GM23338 (cell line): Measurements from ENCODE around the gene HLA-G. TPM values are rescaled to one million over a fixed set of nuclear protein-coding genes. Genes with fewer than 3 reads are reported as not detected.

Source experiments
- ATAC-seq: fragments of 200-7000 bp; cut with Tn5 transposase; 3 replicates; pipeline ENCODE4 v1.9.1; 2020
- DNase-seq: peaks from one replicate; pipeline ENCODE4 v3.0.0-alpha.2; 2015; ENCODE audit warnings: low spot score
- H2AFZ ChIP-seq: fragments of 200-600 bp; sonication (generic); 2 replicates; pipeline ENCODE4 v1.8.0; 2016; ENCODE audit warnings: antibody characterized with exemption, mild to moderate bottlenecking, moderate library complexity
- H3F3A ChIP-seq: fragments of 200-600 bp; sonication (generic); replicated peaks from 2 replicates; pipeline ENCODE4 v1.8.0; 2017; ENCODE audit warnings: antibody characterized with exemption, mixed run types, low read depth
- H3K27ac ChIP-seq: fragments of 200-600 bp; sonication (generic); 2 replicates; pipeline ENCODE4 v1.6.1; 2016; ENCODE audit warnings: low read depth
- H3K27me3 ChIP-seq: fragments of 200-600 bp; sonication (generic); 2 replicates; pipeline ENCODE4 v1.8.0; 2016; ENCODE audit warnings: mild to moderate bottlenecking, mixed run types, moderate library complexity; ENCODE audit not compliant: insufficient read depth
- H3K36me3 ChIP-seq: fragments of 200-600 bp; sonication (generic); 2 replicates; pipeline ENCODE4 v1.8.0; 2016; ENCODE audit warnings: mild to moderate bottlenecking; ENCODE audit not compliant: insufficient read depth
- H3K4me1 ChIP-seq: fragments of 200-600 bp; sonication (generic); 2 replicates; pipeline ENCODE4 v1.8.0; 2016; ENCODE audit warnings: mild to moderate bottlenecking, moderate library complexity; ENCODE audit not compliant: insufficient read depth
- H3K4me2 ChIP-seq: fragments of 200-600 bp; sonication (generic); 2 replicates; pipeline ENCODE4 v1.7.1; 2017; ENCODE audit warnings: mixed run types
- H3K4me3 ChIP-seq: fragments of 200-600 bp; sonication (generic); 2 replicates; pipeline ENCODE4 v1.6.1; 2016; ENCODE audit warnings: mixed run types
- H3K79me2 ChIP-seq: fragments of 200-600 bp; sonication (generic); replicated peaks from 2 replicates; pipeline ENCODE4 v1.8.0; 2017; ENCODE audit warnings: mild to moderate bottlenecking; ENCODE audit not compliant: insufficient read depth
- H3K9me2 ChIP-seq: fragments of 200-600 bp; sonication (generic); 2 replicates; pipeline ENCODE4 v1.8.0; 2017; ENCODE audit not compliant: insufficient read depth
- H4K20me1 ChIP-seq: fragments of 200-600 bp; sonication (generic); replicated peaks from 2 replicates; pipeline ENCODE4 v1.8.0; 2017; ENCODE audit warnings: mild to moderate bottlenecking; ENCODE audit not compliant: insufficient read depth
- H3K27ac Mint-ChIP-seq: 2 replicates; pipeline ENCODE4 v1.8.0; 2020; ENCODE audit warnings: inconsistent platforms, mild to moderate bottlenecking, moderate library complexity, mixed read lengths
- H3K27me3 Mint-ChIP-seq: 3 replicates; pipeline ENCODE4 v1.8.0; 2022; ENCODE audit warnings: low read depth, mild to moderate bottlenecking, moderate library complexity, mixed read lengths, inconsistent platforms; ENCODE audit not compliant: insufficient read depth, poor library complexity
- H3K36me3 Mint-ChIP-seq: 3 replicates; pipeline ENCODE4 v1.8.0; 2021; ENCODE audit warnings: low read depth, mild to moderate bottlenecking, inconsistent platforms, moderate library complexity, mixed read lengths
- H3K4me1 Mint-ChIP-seq: 3 replicates; pipeline ENCODE4 v1.8.0; 2020; ENCODE audit warnings: mild to moderate bottlenecking, inconsistent platforms, mixed read lengths
- H3K4me3 Mint-ChIP-seq: 3 replicates; pipeline ENCODE4 v1.8.0; 2021; ENCODE audit warnings: moderate library complexity, mild to moderate bottlenecking, inconsistent platforms, mixed read lengths
- H3K9me3 Mint-ChIP-seq: 3 replicates; pipeline ENCODE4 v1.8.0; 2020; ENCODE audit warnings: moderate library complexity, mild to moderate bottlenecking, inconsistent platforms, mixed read lengths
- EZH2 ChIP-seq: fragments of 200-600 bp; sonication (generic); IDR thresholded peaks from one replicate; pipeline ENCODE4 v1.8.0; 2017; ENCODE audit warnings: antibody characterized with exemption, mild to moderate bottlenecking, low read depth; ENCODE audit not compliant: unreplicated experiment
- EZH2phosphoT487 ChIP-seq: fragments of 200-600 bp; sonication (generic); IDR thresholded peaks from one replicate; pipeline ENCODE4 v1.8.1; 2018; ENCODE audit warnings: antibody characterized with exemption; ENCODE audit not compliant: unreplicated experiment
- JUNB ChIP-seq: IDR thresholded peaks from one replicate; pipeline ENCODE4 v1.6.1; 2016; ENCODE audit warnings: antibody characterized with exemption; ENCODE audit not compliant: unreplicated experiment
- NANOG ChIP-seq: IDR thresholded peaks from 2 replicates; pipeline ENCODE4 v1.6.1; 2016; ENCODE audit warnings: antibody characterized with exemption, borderline replicate concordance
- POLR2AphosphoS5 ChIP-seq: IDR thresholded peaks from 2 replicates; pipeline ENCODE4 v1.6.1; 2016; ENCODE audit warnings: antibody characterized with exemption, low read depth
- STAT1 ChIP-seq: IDR thresholded peaks from one replicate; pipeline ENCODE4 v1.6.1; 2016; ENCODE audit warnings: antibody characterized with exemption; ENCODE audit not compliant: unreplicated experiment
- ZNF331 ChIP-seq: fragments of 250-450 bp; sonication (Bioruptor Pico); IDR thresholded peaks from 2 replicates; pipeline ENCODE4 v1.5.0; 2020; ENCODE audit warnings: low read depth, mild to moderate bottlenecking, moderate library complexity
- polyA plus RNA-seq: library from polyadenylated mRNA; unstranded; fragments of >200 nt; fragmentation: Nextera tagmentation; extraction: Ambion mirVana; gene quantifications from 2 replicates; pipeline ENCODE4 v1.2.1, GENCODE V29; 2016
- total RNA-seq: library from RNA; depleted of rRNA; stranded (reverse); fragments of >200 nt; shearing (Covaris generic); gene quantifications from 2 replicates; pipeline ENCODE4 v1.2.3, GENCODE V29; 2014
- TF ChIP-seq, protein P1 (sequence below): fragments of 250-450 bp; sonication (Bioruptor Pico); IDR thresholded peaks from 2 replicates; pipeline ENCODE4 v1.5.0; 2020; ENCODE audit warnings: mild to moderate bottlenecking, moderate library complexity
- TF ChIP-seq, protein P2 (sequence below): IDR thresholded peaks from 2 replicates; pipeline ENCODE4 v1.6.1; 2016; ENCODE audit warnings: antibody characterized with exemption
- TF ChIP-seq, protein P3 (sequence below), 2 experiments: fragments of 200-600 bp in 1 of 2; sonication (generic) in 1 of 2; conservative IDR thresholded peaks; 2 replicates each; pipeline versions ENCODE4 v1.5.1 to v1.6.1; 2016 to 2017; ENCODE audit warnings: antibody characterized with exemption in 2 of 2, low read depth in 2 of 2, mild to moderate bottlenecking in 2 of 2, moderate library complexity in 1 of 2
- TF ChIP-seq, protein P4 (sequence below): IDR thresholded peaks from one replicate; pipeline ENCODE4 v1.6.1; 2018; ENCODE audit warnings: antibody characterized with exemption; ENCODE audit not compliant: unreplicated experiment

The HLA-G gene
- total and polyA plus RNA-seq, 2 experiments from 2014 or later: 2.5 to 2.8 TPM

DNA sequence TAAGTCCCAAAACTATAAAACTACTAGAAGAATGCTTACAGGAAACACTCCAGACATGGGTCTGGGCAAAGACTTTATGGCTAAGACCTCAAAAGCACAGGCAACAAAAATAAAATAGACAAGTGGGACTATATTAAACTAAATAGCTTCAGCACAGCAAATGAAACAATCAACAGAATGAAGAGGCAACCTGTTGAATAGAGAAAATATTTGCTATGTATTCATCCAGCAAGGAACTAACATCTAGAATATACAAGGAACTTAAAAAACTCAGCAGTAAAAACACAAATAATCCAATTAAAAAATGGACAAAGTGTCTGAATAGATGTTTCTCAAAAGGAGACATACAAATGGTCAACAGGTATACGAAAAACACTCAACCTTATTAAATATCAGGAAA lies 30.4 kb downstream of the HLA-G start (continued):
- TF ChIP-seq, protein P1, sequence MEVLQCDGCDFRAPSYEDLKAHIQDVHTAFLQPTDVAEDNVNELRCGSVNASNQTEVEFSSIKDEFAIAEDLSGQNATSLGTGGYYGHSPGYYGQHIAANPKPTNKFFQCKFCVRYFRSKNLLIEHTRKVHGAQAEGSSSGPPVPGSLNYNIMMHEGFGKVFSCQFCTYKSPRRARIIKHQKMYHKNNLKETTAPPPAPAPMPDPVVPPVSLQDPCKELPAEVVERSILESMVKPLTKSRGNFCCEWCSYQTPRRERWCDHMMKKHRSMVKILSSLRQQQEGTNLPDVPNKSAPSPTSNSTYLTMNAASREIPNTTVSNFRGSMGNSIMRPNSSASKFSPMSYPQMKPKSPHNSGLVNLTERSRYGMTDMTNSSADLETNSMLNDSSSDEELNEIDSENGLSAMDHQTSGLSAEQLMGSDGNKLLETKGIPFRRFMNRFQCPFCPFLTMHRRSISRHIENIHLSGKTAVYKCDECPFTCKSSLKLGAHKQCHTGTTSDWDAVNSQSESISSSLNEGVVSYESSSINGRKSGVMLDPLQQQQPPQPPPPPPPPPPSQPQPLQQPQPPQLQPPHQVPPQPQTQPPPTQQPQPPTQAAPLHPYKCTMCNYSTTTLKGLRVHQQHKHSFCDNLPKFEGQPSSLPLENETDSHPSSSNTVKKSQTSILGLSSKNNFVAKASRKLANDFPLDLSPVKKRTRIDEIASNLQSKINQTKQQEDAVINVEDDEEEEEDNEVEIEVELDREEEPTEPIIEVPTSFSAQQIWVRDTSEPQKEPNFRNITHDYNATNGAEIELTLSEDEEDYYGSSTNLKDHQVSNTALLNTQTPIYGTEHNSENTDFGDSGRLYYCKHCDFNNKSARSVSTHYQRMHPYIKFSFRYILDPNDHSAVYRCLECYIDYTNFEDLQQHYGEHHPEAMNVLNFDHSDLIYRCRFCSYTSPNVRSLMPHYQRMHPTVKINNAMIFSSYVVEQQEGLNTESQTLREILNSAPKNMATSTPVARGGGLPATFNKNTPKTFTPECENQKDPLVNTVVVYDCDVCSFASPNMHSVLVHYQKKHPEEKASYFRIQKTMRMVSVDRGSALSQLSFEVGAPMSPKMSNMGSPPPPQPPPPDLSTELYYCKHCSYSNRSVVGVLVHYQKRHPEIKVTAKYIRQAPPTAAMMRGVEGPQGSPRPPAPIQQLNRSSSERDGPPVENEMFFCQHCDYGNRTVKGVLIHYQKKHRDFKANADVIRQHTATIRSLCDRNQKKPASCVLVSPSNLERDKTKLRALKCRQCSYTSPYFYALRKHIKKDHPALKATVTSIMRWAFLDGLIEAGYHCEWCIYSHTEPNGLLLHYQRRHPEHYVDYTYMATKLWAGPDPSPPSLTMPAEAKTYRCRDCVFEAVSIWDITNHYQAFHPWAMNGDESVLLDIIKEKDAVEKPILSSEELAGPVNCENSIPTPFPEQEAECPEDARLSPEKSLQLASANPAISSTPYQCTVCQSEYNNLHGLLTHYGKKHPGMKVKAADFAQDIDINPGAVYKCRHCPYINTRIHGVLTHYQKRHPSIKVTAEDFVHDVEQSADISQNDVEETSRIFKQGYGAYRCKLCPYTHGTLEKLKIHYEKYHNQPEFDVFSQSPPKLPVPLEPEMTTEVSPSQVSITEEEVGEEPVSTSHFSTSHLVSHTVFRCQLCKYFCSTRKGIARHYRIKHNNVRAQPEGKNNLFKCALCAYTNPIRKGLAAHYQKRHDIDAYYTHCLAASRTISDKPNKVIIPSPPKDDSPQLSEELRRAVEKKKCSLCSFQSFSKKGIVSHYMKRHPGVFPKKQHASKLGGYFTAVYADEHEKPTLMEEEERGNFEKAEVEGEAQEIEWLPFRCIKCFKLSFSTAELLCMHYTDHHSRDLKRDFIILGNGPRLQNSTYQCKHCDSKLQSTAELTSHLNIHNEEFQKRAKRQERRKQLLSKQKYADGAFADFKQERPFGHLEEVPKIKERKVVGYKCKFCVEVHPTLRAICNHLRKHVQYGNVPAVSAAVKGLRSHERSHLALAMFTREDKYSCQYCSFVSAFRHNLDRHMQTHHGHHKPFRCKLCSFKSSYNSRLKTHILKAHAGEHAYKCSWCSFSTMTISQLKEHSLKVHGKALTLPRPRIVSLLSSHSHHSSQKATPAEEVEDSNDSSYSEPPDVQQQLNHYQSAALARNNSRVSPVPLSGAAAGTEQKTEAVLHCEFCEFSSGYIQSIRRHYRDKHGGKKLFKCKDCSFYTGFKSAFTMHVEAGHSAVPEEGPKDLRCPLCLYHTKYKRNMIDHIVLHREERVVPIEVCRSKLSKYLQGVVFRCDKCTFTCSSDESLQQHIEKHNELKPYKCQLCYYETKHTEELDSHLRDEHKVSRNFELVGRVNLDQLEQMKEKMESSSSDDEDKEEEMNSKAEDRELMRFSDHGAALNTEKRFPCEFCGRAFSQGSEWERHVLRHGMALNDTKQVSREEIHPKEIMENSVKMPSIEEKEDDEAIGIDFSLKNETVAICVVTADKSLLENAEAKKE (CRISPR knock-in tag): no peak
- TF ChIP-seq NANOG (no peak), EZH2phosphoT487 (no peak), ZNF331 (CRISPR knock-in tag) (no peak), POLR2AphosphoS5 (no peak), STAT1 (no peak), EZH2 (no peak)
- TF ChIP-seq, protein P2, sequence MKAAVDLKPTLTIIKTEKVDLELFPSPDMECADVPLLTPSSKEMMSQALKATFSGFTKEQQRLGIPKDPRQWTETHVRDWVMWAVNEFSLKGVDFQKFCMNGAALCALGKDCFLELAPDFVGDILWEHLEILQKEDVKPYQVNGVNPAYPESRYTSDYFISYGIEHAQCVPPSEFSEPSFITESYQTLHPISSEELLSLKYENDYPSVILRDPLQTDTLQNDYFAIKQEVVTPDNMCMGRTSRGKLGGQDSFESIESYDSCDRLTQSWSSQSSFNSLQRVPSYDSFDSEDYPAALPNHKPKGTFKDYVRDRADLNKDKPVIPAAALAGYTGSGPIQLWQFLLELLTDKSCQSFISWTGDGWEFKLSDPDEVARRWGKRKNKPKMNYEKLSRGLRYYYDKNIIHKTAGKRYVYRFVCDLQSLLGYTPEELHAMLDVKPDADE: no peak

DNA sequence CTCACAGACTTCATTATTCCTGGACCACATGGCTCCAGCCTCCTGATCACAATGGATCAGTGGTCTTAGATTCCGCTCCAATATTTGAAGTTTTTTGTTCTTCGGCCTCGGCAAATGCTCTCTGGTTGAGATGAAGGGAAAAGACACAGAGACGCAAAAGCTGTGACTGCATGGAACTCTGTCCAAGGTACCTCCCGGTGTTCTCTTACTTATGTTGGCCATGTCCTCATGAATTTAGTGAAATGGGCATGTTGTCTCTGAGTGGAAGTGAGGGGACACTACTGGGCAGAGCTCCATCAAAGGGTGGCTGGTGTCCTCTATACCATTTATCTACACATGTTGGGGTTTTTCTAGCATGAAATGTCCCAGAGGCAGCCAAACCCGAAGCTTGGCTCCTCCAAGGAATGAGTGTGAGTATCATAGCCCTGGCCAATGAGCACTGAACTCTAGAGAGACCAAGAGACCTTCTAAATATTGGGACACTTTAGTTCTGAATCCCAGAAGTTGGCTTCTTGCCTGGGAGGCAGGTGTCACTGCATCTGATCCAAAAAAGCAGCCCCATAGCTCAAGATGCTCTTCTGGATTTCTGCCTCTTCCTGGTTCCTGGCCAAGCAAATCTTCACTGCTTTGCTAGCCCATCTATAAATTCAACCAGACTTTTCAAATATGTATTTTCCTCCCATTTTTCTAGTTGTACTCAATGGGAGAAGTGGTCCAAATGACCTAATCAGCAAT lies 34.1 kb downstream of the HLA-G start:
- no peak overlapping the region for H3K4me3 Mint-ChIP-seq
- Histone ChIP-seq H3K27ac (no peak overlapping the region), H3K79me2 (no peaks in the 10 kb centered on the region), H2AFZ (no peak overlapping the region), H3F3A (no peaks in the 10 kb centered on the region), H3K9me2 (no peaks in the 10 kb centered on the region), H4K20me1 (no peaks in the 10 kb centered on the region), H3K27me3 (peaks cover 35% of the 10 kb centered on the region), H3K4me2 (no peak overlapping the region), H3K4me3 (no peak overlapping the region), H3K36me3 (no peaks in the 10 kb centered on the region), H3K4me1 (no peaks in the 10 kb centered on the region)
- no peak for ATAC-seq
- H3K27me3 Mint-ChIP-seq: peaks cover 18% of the 10 kb centered on the region
- H3K27ac Mint-ChIP-seq: no peak overlapping the region
- H3K36me3 Mint-ChIP-seq: no peaks in the 10 kb centered on the region; the same call in 2 of the 3 replicates
- H3K4me1 Mint-ChIP-seq: peaks cover 3% of the 10 kb centered on the region; the same call in 2 of the 3 replicates
- no peak for DNase-seq
- no peaks in the 10 kb centered on the region; the same call in 2 of the 3 replicates for H3K9me3 Mint-ChIP-seq
- TF ChIP-seq NANOG (no peak), JUNB (no peak), EZH2phosphoT487 (no peak), POLR2AphosphoS5 (no peak)
- TF ChIP-seq, protein P3, sequence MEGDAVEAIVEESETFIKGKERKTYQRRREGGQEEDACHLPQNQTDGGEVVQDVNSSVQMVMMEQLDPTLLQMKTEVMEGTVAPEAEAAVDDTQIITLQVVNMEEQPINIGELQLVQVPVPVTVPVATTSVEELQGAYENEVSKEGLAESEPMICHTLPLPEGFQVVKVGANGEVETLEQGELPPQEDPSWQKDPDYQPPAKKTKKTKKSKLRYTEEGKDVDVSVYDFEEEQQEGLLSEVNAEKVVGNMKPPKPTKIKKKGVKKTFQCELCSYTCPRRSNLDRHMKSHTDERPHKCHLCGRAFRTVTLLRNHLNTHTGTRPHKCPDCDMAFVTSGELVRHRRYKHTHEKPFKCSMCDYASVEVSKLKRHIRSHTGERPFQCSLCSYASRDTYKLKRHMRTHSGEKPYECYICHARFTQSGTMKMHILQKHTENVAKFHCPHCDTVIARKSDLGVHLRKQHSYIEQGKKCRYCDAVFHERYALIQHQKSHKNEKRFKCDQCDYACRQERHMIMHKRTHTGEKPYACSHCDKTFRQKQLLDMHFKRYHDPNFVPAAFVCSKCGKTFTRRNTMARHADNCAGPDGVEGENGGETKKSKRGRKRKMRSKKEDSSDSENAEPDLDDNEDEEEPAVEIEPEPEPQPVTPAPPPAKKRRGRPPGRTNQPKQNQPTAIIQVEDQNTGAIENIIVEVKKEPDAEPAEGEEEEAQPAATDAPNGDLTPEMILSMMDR (conservative IDR thresholded peaks at IDR 0.05; ENCODE audit: low read depth in 2 of 2): no peak
- TF ChIP-seq, protein P4, sequence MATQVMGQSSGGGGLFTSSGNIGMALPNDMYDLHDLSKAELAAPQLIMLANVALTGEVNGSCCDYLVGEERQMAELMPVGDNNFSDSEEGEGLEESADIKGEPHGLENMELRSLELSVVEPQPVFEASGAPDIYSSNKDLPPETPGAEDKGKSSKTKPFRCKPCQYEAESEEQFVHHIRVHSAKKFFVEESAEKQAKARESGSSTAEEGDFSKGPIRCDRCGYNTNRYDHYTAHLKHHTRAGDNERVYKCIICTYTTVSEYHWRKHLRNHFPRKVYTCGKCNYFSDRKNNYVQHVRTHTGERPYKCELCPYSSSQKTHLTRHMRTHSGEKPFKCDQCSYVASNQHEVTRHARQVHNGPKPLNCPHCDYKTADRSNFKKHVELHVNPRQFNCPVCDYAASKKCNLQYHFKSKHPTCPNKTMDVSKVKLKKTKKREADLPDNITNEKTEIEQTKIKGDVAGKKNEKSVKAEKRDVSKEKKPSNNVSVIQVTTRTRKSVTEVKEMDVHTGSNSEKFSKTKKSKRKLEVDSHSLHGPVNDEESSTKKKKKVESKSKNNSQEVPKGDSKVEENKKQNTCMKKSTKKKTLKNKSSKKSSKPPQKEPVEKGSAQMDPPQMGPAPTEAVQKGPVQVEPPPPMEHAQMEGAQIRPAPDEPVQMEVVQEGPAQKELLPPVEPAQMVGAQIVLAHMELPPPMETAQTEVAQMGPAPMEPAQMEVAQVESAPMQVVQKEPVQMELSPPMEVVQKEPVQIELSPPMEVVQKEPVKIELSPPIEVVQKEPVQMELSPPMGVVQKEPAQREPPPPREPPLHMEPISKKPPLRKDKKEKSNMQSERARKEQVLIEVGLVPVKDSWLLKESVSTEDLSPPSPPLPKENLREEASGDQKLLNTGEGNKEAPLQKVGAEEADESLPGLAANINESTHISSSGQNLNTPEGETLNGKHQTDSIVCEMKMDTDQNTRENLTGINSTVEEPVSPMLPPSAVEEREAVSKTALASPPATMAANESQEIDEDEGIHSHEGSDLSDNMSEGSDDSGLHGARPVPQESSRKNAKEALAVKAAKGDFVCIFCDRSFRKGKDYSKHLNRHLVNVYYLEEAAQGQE: no peak
